Caki2 (cell line): ENCODE data around the gene BDH1. TPM values are rescaled to one million over a fixed set of nuclear protein-coding genes. Genes with fewer than 3 reads are reported as not detected.
"Not testable (repeated sequence)": the region's sequence is repeated elsewhere in the genome, so short reads cannot be mapped to it uniquely, and the experiment has no call there.

Experiments
- DNase-seq: peaks from one replicate; pipeline ENCODE4 v3.0.0-alpha.2; 2015; ENCODE audit warnings: low read depth
- in situ Hi-C: cut with HindIII; loops from 2 replicates; pipeline ENCODE4 v1.10.0; 2016; ENCODE audit warnings: low sequenced_read_pairs, low pct_unique_long_range_greater_than_20kb, mixed read lengths
- total RNA-seq: library from RNA; depleted of rRNA; stranded (reverse); fragments of >200 nt; shearing (Covaris generic); gene quantifications from 2 replicates; pipeline ENCODE4 v1.2.3, GENCODE V29; 2014; ENCODE audit warnings: low replicate concordance

BDH1 gene
- total RNA-seq, 1 experiment from 2014 or later: 0.34 TPM

GRCh38 chr3:197480320-197480719 lies 75.4 kb downstream of the BDH1 start:
- in situ Hi-C loops: no loop called here
- no peak for DNase-seq

DNA sequence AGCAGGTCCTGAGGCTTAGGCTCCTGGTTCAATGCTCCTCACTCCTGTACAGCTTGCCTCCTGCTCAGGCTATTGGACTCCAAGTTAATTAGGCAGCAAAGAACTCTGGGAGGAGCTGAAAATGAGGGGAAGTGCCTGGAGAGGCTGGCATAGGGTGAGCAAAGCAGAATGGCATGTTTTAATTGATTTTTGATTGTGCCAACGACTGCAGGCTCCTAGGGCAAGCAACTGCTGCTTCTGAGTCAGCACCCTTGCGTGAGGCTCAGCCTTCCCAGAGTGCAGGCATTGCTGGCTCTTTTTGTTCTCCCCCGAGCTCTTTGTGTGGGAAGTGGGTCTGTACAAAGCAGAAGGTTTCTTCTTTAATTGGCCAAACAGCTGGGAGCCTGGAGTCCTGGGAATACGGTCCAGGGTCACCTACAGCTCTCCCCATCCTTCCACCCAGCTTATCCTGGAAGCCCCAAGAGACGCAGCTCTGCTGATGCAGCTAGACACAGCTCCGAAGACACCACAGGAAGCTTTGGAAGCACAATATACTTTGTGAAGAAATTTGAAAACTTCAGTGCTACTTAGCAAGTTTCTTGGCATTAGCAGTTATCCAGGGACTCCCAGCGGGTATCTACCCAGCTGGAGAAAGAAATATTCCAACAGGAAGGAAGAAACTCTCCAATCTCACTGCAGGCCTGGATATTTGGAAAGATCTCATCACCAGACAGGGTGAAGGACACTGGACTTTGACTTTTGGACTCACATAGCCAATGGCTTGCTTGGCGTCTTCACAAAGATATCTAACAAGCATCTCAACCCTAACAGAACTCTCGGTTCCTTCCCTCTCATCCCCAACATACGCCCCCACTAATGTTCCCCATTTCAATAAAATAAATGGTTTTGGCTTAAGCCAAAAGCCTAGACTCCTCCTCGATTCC lies 76.8 kb downstream of the BDH1 start:
- DNase-seq: peak; percentile 71
- in situ Hi-C loops: no loop called here

DNA sequence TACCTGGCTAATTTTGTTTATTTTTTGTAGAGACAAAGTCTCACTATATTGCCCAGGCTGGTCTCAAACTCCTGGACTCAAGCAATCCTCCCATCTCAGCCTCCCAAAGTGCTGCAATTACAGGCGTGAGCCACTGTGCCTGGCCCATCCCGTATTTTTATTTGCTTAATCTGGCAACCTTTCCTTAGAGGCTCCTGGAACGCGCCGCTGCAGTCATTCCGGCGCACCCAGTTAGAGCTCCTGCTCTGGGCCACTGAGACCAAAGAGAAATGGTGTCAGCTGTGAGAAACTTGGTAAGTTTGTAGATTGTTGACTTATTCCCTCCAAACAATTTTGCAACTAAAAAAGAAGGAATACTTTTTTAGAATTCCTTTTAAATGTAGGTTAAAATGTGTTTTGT lies 78.0 kb downstream of the BDH1 start:
- in situ Hi-C loops, DNase-seq: not testable (repeated sequence)

DNA sequence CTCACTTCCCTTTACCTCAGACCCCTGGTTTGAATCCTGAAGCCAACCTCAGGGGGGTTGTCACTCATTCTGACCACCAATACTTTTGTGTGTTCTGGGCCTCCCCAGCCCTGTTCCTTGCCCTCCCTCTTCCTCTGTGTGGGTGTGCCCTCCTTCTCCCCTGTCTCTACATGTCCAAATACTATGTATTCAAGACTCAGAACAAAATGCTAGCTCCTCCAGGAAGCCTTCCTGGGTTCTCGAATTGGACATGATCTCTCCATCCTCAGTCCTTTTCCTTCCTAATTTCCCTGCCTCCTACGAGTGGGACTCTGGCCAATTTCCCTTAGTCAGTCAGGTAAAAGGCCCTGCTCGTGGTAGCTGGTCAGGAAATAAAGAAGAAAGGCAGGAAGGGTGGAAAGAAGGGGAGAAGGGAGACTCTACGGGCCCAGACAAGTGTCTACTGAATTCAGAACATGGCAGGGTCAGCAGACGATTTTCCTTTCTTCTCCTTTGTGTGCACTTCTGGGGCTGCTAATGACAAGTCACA lies 79.7 kb downstream of the BDH1 start:
- no peak for DNase-seq

GRCh38 chr3:197475514-197475913 lies 80.3 kb downstream of the BDH1 start:
- in situ Hi-C loops: no loop called here
- no peak for DNase-seq

More for the DNA sequence above, 79.7 kb downstream of the BDH1 start:
- in situ Hi-C loops: no loop called here

GRCh38 chr3:197472151-197472550 lies 83.6 kb downstream of the BDH1 start:
- no peak for DNase-seq
- in situ Hi-C loops: no loop called here

GRCh38 chr3:197471221-197472010 lies 84.4 kb downstream of the BDH1 start:
- DNase-seq: no peak
- in situ Hi-C loops: no loop called here

- DNase-seq: peak; percentile 79
- in situ Hi-C loops: no loop called here
Measured at GRCh38 chr3:197468866-197469382, 86.8 kb downstream of the BDH1 start.

DNA sequence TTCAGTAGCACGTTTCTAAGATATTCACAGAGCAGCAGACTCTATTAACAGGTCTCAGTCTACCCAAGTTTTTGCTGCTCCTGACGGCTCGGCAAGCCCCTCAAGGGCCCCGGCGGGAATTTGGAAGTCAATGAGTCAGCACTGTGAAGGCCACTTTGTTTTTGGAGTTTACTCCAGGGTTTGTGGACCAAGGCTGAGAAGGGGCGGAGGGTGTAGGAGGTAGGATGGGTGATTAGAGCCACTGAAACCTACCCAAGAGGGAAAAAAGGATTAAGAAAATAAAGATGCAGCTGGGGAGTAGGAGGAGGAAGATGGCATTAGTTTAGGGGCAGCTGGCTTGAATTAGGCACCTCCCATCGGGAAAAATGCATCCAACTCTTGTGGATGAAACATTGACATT lies 87.6 kb downstream of the BDH1 start:
- no peak for DNase-seq
- in situ Hi-C loops: no loop called here

DNA sequence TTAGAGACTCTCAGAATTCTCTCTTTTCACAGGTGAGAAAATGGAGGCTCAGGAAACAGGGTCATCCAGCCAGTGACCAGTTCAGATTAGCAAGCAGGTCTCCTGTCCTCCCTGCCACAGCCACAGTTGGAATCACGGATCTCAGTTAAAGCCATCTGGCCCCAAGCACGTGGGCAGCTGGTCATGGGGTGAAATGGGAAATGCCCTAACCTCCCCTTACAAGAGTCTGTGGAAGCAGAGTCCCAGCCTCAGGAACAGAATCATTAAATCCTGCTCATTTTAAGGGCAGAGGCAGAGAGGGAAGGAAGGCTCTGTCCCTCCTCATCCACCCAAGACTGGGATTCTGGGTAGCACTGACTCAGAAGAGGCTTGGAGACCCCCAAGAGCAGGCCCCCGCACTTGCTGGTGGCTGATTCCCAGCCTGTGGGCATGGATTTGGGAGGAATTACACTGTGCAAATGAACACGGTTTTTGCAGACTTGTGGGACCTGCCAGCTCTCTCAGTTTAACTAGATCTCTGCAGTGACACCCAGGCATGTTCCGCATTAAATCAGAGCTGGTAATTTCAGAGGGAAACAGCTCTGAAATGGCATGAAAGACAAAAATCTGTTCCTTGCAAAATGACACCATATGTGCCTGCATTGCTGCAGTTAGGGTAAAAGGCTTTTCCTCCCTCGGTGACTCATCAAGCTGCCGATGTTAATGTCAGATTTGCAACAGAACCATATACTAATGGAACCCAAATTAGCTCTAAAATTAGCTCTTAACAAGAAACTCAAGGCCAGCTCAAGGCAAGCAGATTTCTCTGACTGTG lies 89.0 kb downstream of the BDH1 start:
- in situ Hi-C loops: no loop called here

GRCh38 chr3:197465996-197466549 lies 89.7 kb downstream of the BDH1 start:
- in situ Hi-C loops: no loop called here
- DNase-seq: no peak

More for the DNA sequence above, 89.0 kb downstream of the BDH1 start:
- DNase-seq: no peak

DNA sequence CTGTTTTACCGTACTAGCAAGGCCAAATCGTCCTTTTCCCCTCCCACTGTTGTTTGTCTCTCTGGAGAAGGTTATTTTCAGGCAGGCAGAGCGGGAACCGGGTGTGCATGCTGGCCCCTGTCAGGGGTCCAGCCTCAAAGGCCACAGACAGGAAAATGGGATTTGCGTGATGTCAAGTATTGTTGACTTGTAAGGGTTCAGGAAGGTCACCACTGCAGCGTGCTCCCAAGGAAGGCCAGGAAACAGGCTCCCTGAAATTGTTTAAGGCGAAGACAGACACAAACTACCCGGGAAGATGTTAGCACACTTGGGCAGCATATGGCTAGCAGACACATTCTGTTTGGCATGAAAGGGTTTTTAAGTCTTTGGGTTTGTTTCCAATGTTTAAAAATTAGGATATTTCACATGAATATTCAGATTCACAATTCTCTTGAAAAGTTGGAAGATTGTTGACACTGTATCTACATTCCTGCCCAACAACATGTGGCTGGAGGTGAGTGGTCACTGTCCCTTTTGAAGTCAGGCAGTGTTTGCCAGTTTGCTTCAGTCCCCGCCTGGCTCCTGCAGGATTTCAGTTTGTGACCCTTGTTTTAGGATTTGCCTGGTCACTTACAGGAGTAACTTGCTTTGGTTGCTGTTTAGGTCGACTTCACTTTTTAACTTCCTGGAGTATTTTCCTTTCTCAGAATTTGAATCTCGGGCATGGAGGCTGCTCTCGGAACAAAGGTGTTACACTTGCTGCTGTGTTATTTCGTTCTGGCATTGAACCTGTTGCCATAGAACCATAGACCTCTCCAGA lies 90.4 kb downstream of the BDH1 start:
- in situ Hi-C loops: no loop called here

GRCh38 chr3:197464794-197465193 lies 91.0 kb downstream of the BDH1 start:
- DNase-seq: no peak
- in situ Hi-C loops: no loop called here

More for the DNA sequence above, 90.4 kb downstream of the BDH1 start:
- DNase-seq: no peak

DNA sequence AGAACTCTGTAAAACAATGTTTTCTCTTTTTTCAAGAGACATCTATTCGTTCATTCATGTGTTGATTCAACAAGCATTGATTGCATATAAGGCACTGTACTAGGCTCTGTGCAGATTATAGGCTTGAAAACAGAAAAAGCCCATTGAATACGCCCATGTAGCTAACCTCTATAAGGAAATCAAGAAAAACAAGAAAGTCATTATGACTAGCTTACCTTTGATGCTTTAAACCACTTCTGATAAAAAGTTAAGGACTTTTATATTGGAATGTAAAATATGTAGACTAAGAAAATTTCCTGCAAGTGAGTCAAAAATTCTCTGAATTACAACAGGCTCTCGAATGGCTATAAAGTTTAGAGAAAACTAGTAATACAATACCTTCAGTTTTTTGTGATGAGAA lies 92.5 kb downstream of the BDH1 start:
- in situ Hi-C loops: no loop called here
- no peak for DNase-seq

DNA sequence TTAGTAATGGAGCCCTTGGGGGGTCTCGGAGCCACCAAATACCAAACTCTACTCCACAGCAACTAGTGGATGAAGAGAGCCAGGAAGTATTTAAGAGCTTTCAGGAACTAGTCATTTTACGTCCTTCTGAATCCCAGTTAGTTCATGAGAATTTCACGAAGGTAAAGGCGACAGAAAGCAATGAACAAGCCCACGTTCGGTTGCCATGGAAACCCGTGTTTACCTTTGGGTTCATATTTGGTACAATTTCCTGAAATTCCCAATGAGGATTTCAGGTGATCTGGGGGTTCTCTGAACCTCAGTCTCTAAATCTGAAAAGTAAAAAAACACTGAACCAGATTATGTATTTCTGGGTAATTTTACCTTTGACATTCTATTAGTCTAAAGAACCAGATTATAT lies 93.0 kb downstream of the BDH1 start:
- DNase-seq: no peak

DNA sequence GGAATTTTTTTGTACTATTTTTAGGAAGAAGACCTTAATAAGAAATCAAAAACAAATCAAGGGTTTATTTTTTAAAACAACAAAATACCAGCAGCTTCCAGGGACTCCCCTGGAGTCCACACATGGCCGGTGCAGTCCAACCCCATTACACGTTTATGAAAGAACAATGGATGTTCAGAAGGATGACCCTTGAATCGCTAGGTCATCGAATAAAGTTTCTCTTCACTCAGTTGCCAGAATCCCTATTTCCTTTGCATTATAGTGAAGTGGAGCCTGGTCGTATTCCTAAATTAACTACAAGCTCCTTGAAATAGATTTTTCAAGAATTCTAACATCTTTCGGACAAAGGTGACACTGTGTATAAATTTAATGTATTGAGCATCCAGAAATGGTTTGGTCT lies 95.1 kb downstream of the BDH1 start:
- in situ Hi-C loops: no loop called here
- no peak for DNase-seq

More for the DNA sequence above, 93.0 kb downstream of the BDH1 start:
- in situ Hi-C loops: no loop called here

DNA sequence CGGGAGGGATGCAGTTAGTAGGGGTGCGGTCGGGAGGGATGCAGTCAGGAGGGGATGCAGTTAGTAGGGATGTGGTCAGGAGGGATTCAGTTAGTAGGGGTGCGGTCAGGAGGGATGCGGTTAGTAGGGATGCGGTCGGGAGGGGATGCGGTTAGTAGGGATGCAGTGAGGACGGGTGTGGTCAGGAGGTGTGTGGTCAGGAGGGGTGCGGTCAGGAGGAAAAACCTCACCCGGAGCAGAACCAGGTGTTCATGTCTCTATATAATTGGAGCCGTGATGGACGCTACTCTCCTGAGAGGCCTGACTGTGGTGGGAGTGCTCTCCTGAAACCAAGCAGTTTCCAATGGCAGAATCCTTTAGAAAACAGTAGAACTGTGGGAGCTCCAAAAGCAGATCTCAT lies 95.8 kb downstream of the BDH1 start:
- DNase-seq: no peak
- in situ Hi-C loops: no loop called here
